Vagina (tissue), 2 donors: Measurements from ENCODE around the gene TTC39C. TPM values are rescaled to one million over a fixed set of nuclear protein-coding genes. Genes with fewer than 3 reads are reported as not detected.

Experiments used
- DNase-seq, 2 donors: peaks; one replicate each; pipeline ENCODE4 v3.0.0-alpha.2; 2017; ENCODE audit errors: extremely low spot score in 2 of 2
- H3K27ac ChIP-seq: fragments of 200-600 bp; sonication (generic); one replicate; pipeline ENCODE4 v1.5.1; 2019
- H3K27me3 ChIP-seq: fragments of 200-600 bp; sonication (generic); one replicate; pipeline ENCODE4 v1.5.1; 2019
- H3K36me3 ChIP-seq, 2 donors: fragments of 200-600 bp; sonication (generic); one replicate each; pipeline ENCODE4 v1.5.1; 2017 to 2019
- H3K4me1 ChIP-seq: fragments of 200-600 bp; sonication (generic); one replicate; pipeline ENCODE4 v1.5.1; 2019
- H3K4me3 ChIP-seq, 2 donors: fragments of 200-600 bp; sonication (generic); 1 replicate in 1 of 2; 2 replicates in 1 of 2; pipeline ENCODE4 v1.5.1; 2016 to 2019
- H3K9me3 ChIP-seq: fragments of 200-600 bp; sonication (generic); one replicate; pipeline ENCODE4 v1.5.1; 2019
- CTCF ChIP-seq, 3 experiments: fragments of 450-650 bp in 2 of 3; fragments of 200-600 bp in 1 of 3; sonication (generic) in 1 of 3; IDR thresholded peaks; one replicate each; pipeline ENCODE4 v1.5.1; 2017 to 2019; ENCODE audit warnings: antibody characterized with exemption in 3 of 3, mild to moderate bottlenecking in 2 of 3, moderate library complexity in 2 of 3
- POLR2A ChIP-seq, 2 donors: fragments of 450-650 bp; IDR thresholded peaks; one replicate each; pipeline ENCODE4 v1.6.1; 2017; ENCODE audit warnings: antibody characterized with exemption in 2 of 2, mild to moderate bottlenecking in 2 of 2, moderate library complexity in 2 of 2
- POLR2AphosphoS5 ChIP-seq, 2 donors: sonication (generic); formaldehyde crosslinking; IDR thresholded peaks; one replicate each; pipeline ENCODE4 v1.9.0; 2017; ENCODE audit warnings: antibody characterized with exemption in 2 of 2, mild to moderate bottlenecking in 2 of 2, low read depth in 1 of 2; ENCODE audit not compliant: insufficient read depth in 1 of 2
- intact Hi-C: fragments of 100-400 bp; cut with DNase I; formaldehyde crosslinking; loops from one replicate; pipeline ENCODE4 v1.15.1; 2023
- total RNA-seq: library from RNA; depleted of rRNA; stranded (reverse); fragments of >200 nt; gene quantifications from one replicate; pipeline ENCODE4 v1.2.3, GENCODE V29; 2016

Gene TTC39C
- total RNA-seq, 1 donor from 2014 or later: 42.5 TPM

DNA sequence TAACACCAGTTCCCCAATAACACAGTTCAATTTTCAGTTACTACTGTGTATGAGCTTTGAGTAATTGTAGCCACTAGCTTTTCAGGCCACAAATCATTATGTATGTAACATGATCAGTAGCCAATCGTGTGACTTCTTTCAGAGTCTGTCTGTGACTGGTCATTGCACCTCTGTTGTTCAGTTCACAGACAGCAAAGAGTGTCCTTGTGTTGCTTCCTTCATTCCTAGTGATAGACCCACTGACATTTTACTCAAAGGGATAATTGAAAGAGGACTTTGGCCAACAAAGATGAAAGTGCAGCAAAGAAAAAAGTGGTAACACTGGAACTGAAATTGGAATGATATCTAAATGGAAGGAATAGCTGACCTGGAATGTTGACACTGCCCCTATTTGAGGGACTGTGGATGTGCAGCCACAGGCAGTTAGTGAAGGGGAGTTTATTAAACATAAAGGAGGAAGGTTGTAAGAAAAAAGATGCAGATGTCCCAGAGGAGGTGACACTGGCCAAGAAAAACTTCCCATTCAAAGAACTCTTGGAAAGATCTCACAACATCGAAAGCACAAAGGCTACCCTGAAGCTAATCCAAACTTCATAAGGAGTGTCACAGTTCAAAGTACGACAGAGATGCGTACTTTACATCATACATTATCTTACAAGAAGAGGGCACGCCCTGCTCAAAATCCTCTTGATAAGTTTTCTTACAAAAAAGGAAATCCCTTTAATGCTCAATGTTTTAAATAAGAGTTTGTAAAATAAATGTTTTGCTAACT, 19.3 kb downstream of the TTC39C start:
- Histone ChIP-seq H3K4me1 (peaks cover 2% of the 10 kb centered on the region), H3K27ac (no peak overlapping the region), H3K27me3 (no peaks in the 10 kb centered on the region), H3K36me3 (no peaks in the 10 kb centered on the region), H3K9me3 (no peaks in the 10 kb centered on the region), H3K4me3 (no peak overlapping the region)
- TF ChIP-seq CTCF (IDR thresholded peaks at IDR 0.05): no peak
- no peak for DNase-seq
- intact Hi-C loops: loop anchor here (5.0 kb wide), 1 partner anchor 652 kb away; no protein-coding TSS in a partner anchor

DNA sequence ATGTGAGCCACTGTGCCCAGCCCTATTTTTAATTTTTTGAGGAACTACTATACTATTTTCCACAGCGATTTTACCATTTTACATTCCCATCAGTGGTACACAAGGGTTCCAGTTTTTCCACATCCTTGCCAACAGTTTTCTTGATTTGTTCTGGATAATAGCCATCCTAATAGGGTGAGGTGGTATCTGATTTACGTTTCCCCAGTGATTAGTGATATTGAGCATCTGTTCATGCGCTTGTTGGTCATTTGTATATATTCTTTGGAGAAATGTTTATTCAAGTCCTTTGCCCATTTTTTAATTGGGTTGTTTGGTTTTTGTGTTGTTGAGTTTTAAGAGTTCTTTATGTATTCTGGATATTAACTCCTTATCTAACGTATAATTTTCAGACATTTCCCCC, 20.8 kb downstream of the TTC39C start:
- H3K36me3 ChIP-seq: no peaks in the 10 kb centered on the region
- no peak for DNase-seq
- H3K4me1 ChIP-seq: no peaks in the 10 kb centered on the region
- no peaks in the 10 kb centered on the region for H3K9me3 ChIP-seq
- no peak overlapping the region for H3K4me3 ChIP-seq
- intact Hi-C loops: no loop called here
- H3K27ac ChIP-seq: no peak overlapping the region
- no peaks in the 10 kb centered on the region for H3K27me3 ChIP-seq
- TF ChIP-seq POLR2A (IDR thresholded peaks at IDR 0.05): no peak
- TF ChIP-seq POLR2AphosphoS5 (IDR thresholded peaks at IDR 0.05; ENCODE audit: insufficient read depth in 1 of 2, low read depth in 1 of 2): no peak
- TF ChIP-seq CTCF (IDR thresholded peaks at IDR 0.05): no peak

- Histone ChIP-seq H3K4me1 (peaks cover 7% of the 10 kb centered on the region), H3K27ac (no peak overlapping the region), H3K9me3 (no peaks in the 10 kb centered on the region), H3K27me3 (no peaks in the 10 kb centered on the region), H3K4me3 (no peak overlapping the region), H3K36me3 (no peaks in the 10 kb centered on the region)
- intact Hi-C loops: no loop called here
- no peak for DNase-seq
- TF ChIP-seq CTCF (IDR thresholded peaks at IDR 0.05) (no peak), POLR2A (IDR thresholded peaks at IDR 0.05) (no peak), POLR2AphosphoS5 (IDR thresholded peaks at IDR 0.05; ENCODE audit: insufficient read depth in 1 of 2, low read depth in 1 of 2) (no peak)
Measured at GRCh38 chr18:24039671-24040070, 25.1 kb downstream of the TTC39C start.

GRCh38 chr18:24041691-24042090, 27.1 kb downstream of the TTC39C start:
- H3K36me3 ChIP-seq: no peaks in the 10 kb centered on the region
- peaks cover 7% of the 10 kb centered on the region for H3K4me1 ChIP-seq
- DNase-seq: no peak
- H3K27ac ChIP-seq: no peak overlapping the region
- TF ChIP-seq POLR2AphosphoS5 (IDR thresholded peaks at IDR 0.05; ENCODE audit: insufficient read depth in 1 of 2, low read depth in 1 of 2) (no peak), POLR2A (IDR thresholded peaks at IDR 0.05) (no peak)
- H3K27me3 ChIP-seq: no peaks in the 10 kb centered on the region
- H3K9me3 ChIP-seq: no peaks in the 10 kb centered on the region
- H3K4me3 ChIP-seq: no peak overlapping the region
- intact Hi-C loops: no loop called here

- intact Hi-C loops: no loop called here
- Histone ChIP-seq H3K27me3 (no peaks in the 10 kb centered on the region), H3K36me3 (no peaks in the 10 kb centered on the region), H3K4me3 (no peak overlapping the region), H3K9me3 (no peaks in the 10 kb centered on the region), H3K4me1 (peaks cover 7% of the 10 kb centered on the region), H3K27ac (no peak overlapping the region)
- TF ChIP-seq POLR2AphosphoS5 (IDR thresholded peaks at IDR 0.05; ENCODE audit: insufficient read depth in 1 of 2, low read depth in 1 of 2) (no peak), POLR2A (IDR thresholded peaks at IDR 0.05) (no peak), CTCF (IDR thresholded peaks at IDR 0.05) (no peak)
- no peak for DNase-seq
Measured at GRCh38 chr18:24043403-24043802, 28.8 kb downstream of the TTC39C start.
